Smooth muscle cell (in vitro differentiated cells): Measurements from ENCODE around the gene COX6B2. TPM values are rescaled to one million over a fixed set of nuclear protein-coding genes. Genes with fewer than 3 reads are reported as not detected.

Experiments used
- DNase-seq: peaks from one replicate; lab custom pipeline; 2025; ENCODE audit not compliant: unreplicated experiment; lab: John Stamatoyannopoulos, UW
- H2AFZ ChIP-seq: fragments of 200-600 bp; sonication (generic); 2 replicates; pipeline ENCODE4 v1.6.0; 2016; ENCODE audit warnings: antibody characterized with exemption, low read depth, mild to moderate bottlenecking
- H3F3A ChIP-seq: fragments of 200-600 bp; sonication (generic); 2 replicates; pipeline ENCODE4 v1.6.0; 2017; ENCODE audit warnings: antibody characterized with exemption, low read depth
- H3K27ac ChIP-seq: fragments of 200-600 bp; sonication (generic); 2 replicates; pipeline ENCODE4 v1.5.1; 2016; ENCODE audit warnings: low read depth, mild to moderate bottlenecking
- H3K27me3 ChIP-seq: fragments of 200-600 bp; sonication (generic); 2 replicates; pipeline ENCODE4 v1.6.1; 2016; ENCODE audit warnings: low read depth, mild to moderate bottlenecking
- H3K36me3 ChIP-seq: fragments of 200-600 bp; sonication (generic); 2 replicates; pipeline ENCODE4 v1.5.1; 2016; ENCODE audit warnings: low read depth
- H3K4me1 ChIP-seq: fragments of 200-600 bp; sonication (generic); 2 replicates; pipeline ENCODE4 v1.5.1; 2016; ENCODE audit warnings: low read depth
- H3K4me2 ChIP-seq: fragments of 200-600 bp; sonication (generic); 2 replicates; pipeline ENCODE4 v1.6.0; 2016; ENCODE audit warnings: mild to moderate bottlenecking
- H3K4me3 ChIP-seq: fragments of 200-600 bp; sonication (generic); 2 replicates; pipeline ENCODE4 v1.5.1; 2016; ENCODE audit warnings: mild to moderate bottlenecking
- H3K79me2 ChIP-seq: fragments of 200-600 bp; sonication (generic); 2 replicates; pipeline ENCODE4 v1.6.0; 2016; ENCODE audit warnings: low read depth, mild to moderate bottlenecking
- H3K9ac ChIP-seq: fragments of 200-600 bp; sonication (generic); 2 replicates; pipeline ENCODE4 v1.6.0; 2016; ENCODE audit warnings: low read depth
- H3K9me3 ChIP-seq: fragments of 200-600 bp; sonication (generic); replicated peaks from 2 replicates; pipeline ENCODE4 v1.5.1; 2016; ENCODE audit warnings: low read depth
- H4K20me1 ChIP-seq: fragments of 200-600 bp; sonication (generic); 2 replicates; pipeline ENCODE4 v1.6.0; 2016; ENCODE audit warnings: low read depth
- CTCF ChIP-seq: fragments of 200-600 bp; sonication (generic); IDR thresholded peaks from 2 replicates; pipeline ENCODE4 v1.5.1; 2017; ENCODE audit warnings: borderline replicate concordance, mild to moderate bottlenecking, antibody characterized with exemption; ENCODE audit not compliant: insufficient read depth, poor library complexity, severe bottlenecking
- WGBS: methylation state at CpG from one replicate; pipeline ENCODE4 v1.1.7; 2016; ENCODE audit warnings: low lambda C conversion rate; 5-methylcytosine and 5-hydroxymethylcytosine counted together
- polyA plus RNA-seq: library from polyadenylated mRNA; unstranded; fragments of >200 nt; fragmentation: Nextera tagmentation; extraction: Ambion mirVana; gene quantifications from 2 replicates; pipeline ENCODE4 v1.2.1, GENCODE V29; 2016
- total RNA-seq: library from RNA; depleted of rRNA; stranded (reverse); fragments of >200 nt; gene quantifications from 2 replicates; pipeline ENCODE4 v1.2.3, GENCODE V29; 2014

The COX6B2 gene
- total and polyA plus RNA-seq, 2 experiments from 2014 or later, result 0.18 to 1.7 TPM

GRCh38 chr19:55304279-55304978 is 50.1 kb downstream of the COX6B2 start:
- no peak overlapping the region for H3K4me3 ChIP-seq
- WGBS, result 96% methylated on average over 21 of the region's 39 CpGs

GRCh38 chr19:55303477-55303876 is 51.0 kb downstream of the COX6B2 start:
- no peaks in the 10 kb centered on the region for H3F3A ChIP-seq
- DNase-seq, result no peak
- no peak overlapping the region for H3K4me3 ChIP-seq
- TF ChIP-seq CTCF, result no peak
- no peaks in the 10 kb centered on the region for H3K36me3 ChIP-seq
- no peaks in the 10 kb centered on the region for H3K27me3 ChIP-seq
- H3K9me3 ChIP-seq, result no peaks in the 10 kb centered on the region
- WGBS, result 97% methylated on average over 11 of the region's 11 CpGs
- H2AFZ ChIP-seq, result no peak overlapping the region
- no peak overlapping the region for H3K9ac ChIP-seq
- H3K4me1 ChIP-seq, result peaks cover 9% of the 10 kb centered on the region
- H4K20me1 ChIP-seq, result no peaks in the 10 kb centered on the region
- H3K27ac ChIP-seq, result no peak overlapping the region
- H3K4me2 ChIP-seq, result no peak overlapping the region
- no peaks in the 10 kb centered on the region for H3K79me2 ChIP-seq

More at GRCh38 chr19:55304279-55304978, 50.1 kb downstream of the COX6B2 start:
- H3K9me3 ChIP-seq, result no peaks in the 10 kb centered on the region
- H4K20me1 ChIP-seq, result no peaks in the 10 kb centered on the region
- H3K4me1 ChIP-seq, result peaks cover 9% of the 10 kb centered on the region
- no peak overlapping the region for H3K9ac ChIP-seq
- DNase-seq, result no peak
- H3K4me2 ChIP-seq, result no peak overlapping the region
- H2AFZ ChIP-seq, result no peak overlapping the region
- H3K79me2 ChIP-seq, result no peaks in the 10 kb centered on the region
- no peaks in the 10 kb centered on the region for H3K27me3 ChIP-seq
- H3K27ac ChIP-seq, result no peak overlapping the region
- TF ChIP-seq CTCF, result no peak
- no peaks in the 10 kb centered on the region for H3F3A ChIP-seq
- no peaks in the 10 kb centered on the region for H3K36me3 ChIP-seq

GRCh38 chr19:55302318-55302703 is 52.2 kb downstream of the COX6B2 start:
- Histone ChIP-seq H2AFZ (no peak overlapping the region), H3K36me3 (no peaks in the 10 kb centered on the region), H3K9ac (no peak overlapping the region), H3K9me3 (no peaks in the 10 kb centered on the region), H3K27me3 (no peaks in the 10 kb centered on the region), H3K27ac (no peak overlapping the region), H3F3A (no peaks in the 10 kb centered on the region), H3K4me2 (no peak overlapping the region), H3K4me1 (peaks cover 9% of the 10 kb centered on the region), H3K79me2 (no peaks in the 10 kb centered on the region), H3K4me3 (no peak overlapping the region), H4K20me1 (no peaks in the 10 kb centered on the region)
- TF ChIP-seq CTCF, result no peak
- WGBS, result 88% methylated on average over 12 of the region's 12 CpGs
- no peak for DNase-seq
